ENCODE results near the gene GIPC3.

The GIPC3 gene

DNA sequence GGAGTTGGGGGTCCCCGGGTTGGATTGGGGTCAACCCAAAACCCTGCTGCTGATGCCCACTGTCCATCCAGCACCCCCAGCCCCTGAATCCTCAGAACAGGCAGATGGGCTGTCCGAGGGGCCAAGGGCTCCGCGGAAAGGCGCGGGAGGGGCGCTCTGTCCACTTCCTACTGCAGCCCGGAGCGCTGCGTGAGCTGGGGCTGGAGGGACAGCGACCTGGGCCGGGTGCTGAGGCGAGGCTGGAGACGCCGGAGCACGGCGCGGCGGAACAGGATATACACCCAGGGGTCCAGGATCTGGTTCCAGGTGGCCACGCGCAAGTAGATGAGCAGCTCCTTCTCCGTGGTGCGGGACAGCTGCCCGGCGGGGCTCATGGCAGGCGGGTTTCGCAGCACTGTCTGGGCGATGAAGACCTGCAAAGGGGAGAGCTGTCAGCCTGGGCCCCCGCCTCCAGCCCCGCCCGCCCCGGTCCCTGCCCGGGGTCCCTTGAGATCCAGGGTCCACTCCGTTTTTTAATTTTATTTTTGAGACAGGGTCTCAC lies 10.3 kb downstream of the GIPC3 start:
- no peak for DNase-seq (ENCODE audit: low read depth, low spot score)

GRCh38 chr19:3599776-3600187 lies 14.5 kb downstream of the GIPC3 start:
- DNase-seq (ENCODE audit: low read depth, low spot score) = no peak
- H3K4me3 ChIP-seq (ENCODE audit: low read length) = no peak overlapping the region

More for the DNA sequence above, 10.3 kb downstream of the GIPC3 start:
- no peak overlapping the region for H3K4me3 ChIP-seq (ENCODE audit: low read length)

DNA sequence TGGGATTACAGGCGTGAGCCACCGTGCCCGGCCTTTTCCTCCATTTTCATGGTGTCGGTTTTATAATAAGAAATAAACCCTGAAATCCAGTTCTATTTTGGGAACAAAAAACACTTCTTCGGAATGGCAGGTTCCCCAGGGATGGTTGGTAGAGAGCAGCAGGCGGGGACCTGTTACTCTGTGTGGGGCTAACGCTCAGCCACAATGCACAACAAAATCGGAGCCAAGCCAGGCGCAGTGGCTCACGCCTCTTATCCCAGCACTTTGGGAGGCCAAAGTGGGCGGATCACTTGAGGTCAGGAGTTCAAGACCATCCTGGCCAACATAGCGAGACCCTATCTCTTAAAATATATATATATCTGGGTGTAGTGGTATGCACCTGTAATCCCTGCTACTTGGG lies 15.7 kb downstream of the GIPC3 start:
- no peak overlapping the region for H3K4me3 ChIP-seq (ENCODE audit: low read length)
- DNase-seq (ENCODE audit: low read depth, low spot score) = no peak

DNA sequence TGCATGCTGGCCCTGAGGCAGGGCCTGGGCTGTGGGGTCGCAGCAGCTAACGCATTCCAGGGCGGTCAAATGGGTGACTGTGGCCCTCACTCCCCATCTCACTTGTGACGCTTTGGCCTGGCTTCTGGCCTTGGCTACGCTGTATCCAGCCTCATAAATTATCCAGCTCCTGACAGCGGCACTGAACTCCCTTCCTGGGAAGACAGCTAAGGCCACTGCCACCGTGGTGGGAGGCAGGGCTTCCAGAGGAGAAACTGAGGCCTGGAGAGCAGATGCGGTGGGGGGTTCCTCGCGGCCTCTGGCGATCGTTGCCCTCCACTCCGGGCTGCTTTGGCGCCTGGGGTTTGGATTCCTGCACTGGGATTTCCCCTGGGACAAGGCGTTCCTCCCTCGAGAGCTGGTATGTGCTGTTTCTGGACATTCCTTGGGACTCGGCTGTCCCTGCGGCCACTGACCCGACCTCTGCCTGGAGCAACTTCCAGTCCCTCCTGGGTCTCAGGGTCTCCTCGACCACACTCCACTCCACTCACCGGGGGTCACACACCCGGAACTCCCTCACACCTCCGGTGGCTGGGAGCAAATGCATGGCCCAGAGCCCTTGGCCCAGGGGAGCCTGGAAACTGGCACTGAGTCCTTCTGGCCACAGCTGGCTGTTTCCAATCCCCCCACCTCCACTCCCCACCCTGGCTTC lies 18.0 kb downstream of the GIPC3 start:
- no peak overlapping the region for H3K4me3 ChIP-seq (ENCODE audit: low read length)
- DNase-seq (ENCODE audit: low read depth, low spot score) = no peak

- no peak overlapping the region for H3K4me3 ChIP-seq (ENCODE audit: low read length)
- no peak for DNase-seq (ENCODE audit: low read depth, low spot score)
Measured at GRCh38 chr19:3604227-3604986, 19.1 kb downstream of the GIPC3 start.

DNA sequence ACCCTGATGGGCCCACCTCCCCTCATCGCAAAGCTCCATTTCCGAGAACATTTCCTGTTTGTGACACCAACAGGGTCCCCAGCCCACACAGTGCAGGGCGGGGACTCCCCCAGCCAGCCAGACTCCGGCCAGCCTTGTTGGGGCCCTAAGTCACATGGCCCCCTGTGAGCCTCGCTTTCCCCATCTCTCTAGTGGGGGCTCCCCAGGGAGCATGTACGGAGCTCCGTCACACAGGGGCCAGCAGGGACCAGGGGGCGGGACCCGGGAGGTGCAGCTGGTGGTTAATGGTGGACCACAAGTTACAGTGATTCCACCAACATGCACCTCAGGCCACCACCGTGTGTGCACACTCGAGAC lies 19.7 kb downstream of the GIPC3 start:
- H3K4me3 ChIP-seq (ENCODE audit: low read length) = no peak overlapping the region

DNA sequence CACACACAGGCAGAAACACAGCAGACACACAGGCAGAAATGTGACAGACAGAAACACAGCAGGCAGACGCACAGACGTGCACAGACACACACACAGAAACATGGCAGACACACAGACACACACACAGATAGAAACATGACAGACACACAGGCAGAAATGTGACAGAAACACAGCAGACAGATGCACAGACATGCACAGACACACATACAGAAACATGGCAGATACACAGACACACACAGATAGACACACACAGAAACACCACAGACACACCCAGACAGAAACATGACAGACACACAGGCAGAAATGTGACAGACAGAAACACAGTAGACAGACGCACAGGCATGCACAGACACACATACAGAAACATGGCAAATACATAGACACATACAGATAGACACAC lies 20.1 kb downstream of the GIPC3 start:
- H3K4me3 ChIP-seq (ENCODE audit: low read length) = no peak overlapping the region
- no peak for DNase-seq (ENCODE audit: low read depth, low spot score)

More for the DNA sequence above, 19.7 kb downstream of the GIPC3 start:
- DNase-seq (ENCODE audit: low read depth, low spot score) = no peak

DNA sequence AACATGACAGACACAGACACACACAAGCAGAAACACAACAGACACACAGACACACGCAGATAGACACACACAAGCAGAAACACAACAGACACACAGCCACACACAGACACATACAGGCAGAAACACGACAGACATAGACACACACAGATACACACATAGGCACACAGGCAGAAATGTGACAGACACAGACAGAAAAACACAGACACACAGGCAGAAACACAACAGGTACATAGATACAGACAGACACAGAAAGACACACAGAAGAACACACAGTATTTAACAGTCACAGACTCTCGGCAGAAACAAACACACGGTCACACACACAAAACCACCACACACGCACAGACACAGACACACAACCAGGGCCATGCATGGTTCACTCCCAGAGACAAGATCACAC lies 20.5 kb downstream of the GIPC3 start:
- no peak overlapping the region for H3K4me3 ChIP-seq (ENCODE audit: low read length)
- DNase-seq (ENCODE audit: low read depth, low spot score) = no peak

- H3K4me3 ChIP-seq (ENCODE audit: low read length) = no peak overlapping the region
- DNase-seq (ENCODE audit: low read depth, low spot score) = no peak
Measured at GRCh38 chr19:3606174-3606689, 21.0 kb downstream of the GIPC3 start.

GRCh38 chr19:3606690-3607289 lies 21.5 kb downstream of the GIPC3 start, which contains the start of gene TBXA2R:
Gene TBXA2R, minus strand, starts transcription at chr19:3606875. Its CDS starts 6,241 bp downstream, at chr19:3600634.
- no peak within 1 kb of the TSS for H3K4me3 ChIP-seq (ENCODE audit: low read length)
- DNase-seq (ENCODE audit: low read depth, low spot score) = no peak

GRCh38 chr19:3607303-3608078 lies 22.2 kb downstream of the GIPC3 start:
- no peak for DNase-seq (ENCODE audit: low read depth, low spot score)
- no peak overlapping the region for H3K4me3 ChIP-seq (ENCODE audit: low read length)

GRCh38 chr19:3608079-3608641 lies 22.9 kb downstream of the GIPC3 start:
- no peak overlapping the region for H3K4me3 ChIP-seq (ENCODE audit: low read length)

GRCh38 chr19:3608750-3609322 lies 23.6 kb downstream of the GIPC3 start:
- no peak overlapping the region for H3K4me3 ChIP-seq (ENCODE audit: low read length)
- no peak for DNase-seq (ENCODE audit: low read depth, low spot score)

More at GRCh38 chr19:3608079-3608641, 22.9 kb downstream of the GIPC3 start:
- DNase-seq (ENCODE audit: low read depth, low spot score) = no peak

DNA sequence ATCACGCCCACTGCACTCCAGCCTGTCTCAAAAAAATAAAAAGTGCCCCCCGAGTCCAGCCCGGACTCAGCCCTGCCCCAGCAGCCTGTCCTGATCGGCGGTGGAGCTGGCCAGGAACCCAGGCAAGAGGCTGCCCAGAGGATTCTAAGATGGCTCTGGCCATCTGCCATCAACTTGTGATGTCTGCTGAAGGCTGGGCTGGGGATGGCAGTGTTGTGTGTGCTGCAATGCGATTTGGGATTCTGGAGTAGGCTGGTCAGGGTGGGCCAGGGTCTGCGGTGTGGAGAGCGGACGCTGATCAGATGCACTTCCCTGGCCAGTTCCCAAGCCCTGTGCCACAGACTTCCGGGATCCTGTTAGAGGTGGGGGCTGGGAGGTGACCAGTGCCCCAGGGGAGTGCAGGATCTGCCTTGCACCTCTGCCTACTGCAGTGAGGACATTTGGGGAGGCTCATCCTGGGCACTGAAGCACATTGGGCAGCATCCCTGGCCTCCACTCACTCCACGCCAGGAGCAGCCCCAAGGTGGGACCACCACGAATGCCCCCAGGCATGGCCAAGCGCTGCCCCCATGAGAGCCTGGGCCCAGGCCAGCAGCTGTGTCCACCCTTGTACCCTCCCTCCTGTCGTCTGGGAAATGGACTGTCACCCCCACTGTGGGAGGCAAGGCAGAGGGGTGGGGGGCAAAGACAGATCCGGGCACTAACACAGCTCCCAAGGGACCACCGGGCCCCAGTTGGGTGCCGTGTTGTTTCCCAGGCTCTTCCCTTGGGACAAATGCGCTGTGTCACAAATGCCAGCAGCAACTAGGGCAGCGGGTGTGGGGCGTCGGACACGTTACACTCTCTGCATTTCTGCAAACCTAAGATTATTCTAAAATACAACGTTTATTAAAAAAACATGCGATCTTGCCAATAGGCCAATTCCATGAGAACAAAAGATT lies 24.8 kb downstream of the GIPC3 start:
- H3K4me3 ChIP-seq (ENCODE audit: low read length) = no peak overlapping the region
- no peak for DNase-seq (ENCODE audit: low read depth, low spot score)

GRCh38 chr19:3610745-3611717 lies 25.8 kb downstream of the GIPC3 start:
- no peak for DNase-seq (ENCODE audit: low read depth, low spot score)
- H3K4me3 ChIP-seq (ENCODE audit: low read length) = no peak overlapping the region

- no peak for DNase-seq (ENCODE audit: low read depth, low spot score)
- no peak overlapping the region for H3K4me3 ChIP-seq (ENCODE audit: low read length)
Measured at GRCh38 chr19:3611841-3612240, 26.6 kb downstream of the GIPC3 start.
